Measurements from ENCODE around the gene USP32.

DNA sequence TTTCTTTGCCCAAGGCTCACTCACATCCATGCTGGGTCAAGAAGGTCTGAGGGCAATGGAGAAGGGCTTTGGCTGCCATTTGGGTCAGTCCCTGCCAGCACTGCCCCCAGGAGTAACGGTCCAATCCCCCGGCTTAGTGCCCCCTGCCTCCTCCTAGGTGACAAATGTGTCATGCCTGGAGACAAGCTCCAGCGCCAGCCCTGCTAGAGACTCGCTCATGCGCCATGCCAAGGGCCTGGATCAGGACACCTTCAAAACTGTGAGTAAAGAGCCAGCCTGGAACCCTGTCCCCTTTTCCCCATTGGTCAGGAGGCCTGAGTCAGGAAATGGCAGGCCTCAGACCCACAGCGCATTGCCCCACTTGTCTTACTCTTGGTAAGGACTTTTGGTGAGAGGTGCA lies 33.7 kb upstream of the USP32 start:
- no peak for TF ChIP-seq MXD4 (CRISPR knock-in tag; IDR thresholded peaks at IDR 0.05; ENCODE audit: borderline replicate concordance)
- TF ChIP-seq, protein P1, sequence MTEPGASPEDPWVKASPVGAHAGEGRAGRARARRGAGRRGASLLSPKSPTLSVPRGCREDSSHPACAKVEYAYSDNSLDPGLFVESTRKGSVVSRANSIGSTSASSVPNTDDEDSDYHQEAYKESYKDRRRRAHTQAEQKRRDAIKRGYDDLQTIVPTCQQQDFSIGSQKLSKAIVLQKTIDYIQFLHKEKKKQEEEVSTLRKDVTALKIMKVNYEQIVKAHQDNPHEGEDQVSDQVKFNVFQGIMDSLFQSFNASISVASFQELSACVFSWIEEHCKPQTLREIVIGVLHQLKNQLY (CRISPR knock-in tag; IDR thresholded peaks at IDR 0.05), result no peak
- TF ChIP-seq JUN (CRISPR knock-in tag; IDR thresholded peaks at IDR 0.05), result no peak
- TF ChIP-seq, protein P2, sequence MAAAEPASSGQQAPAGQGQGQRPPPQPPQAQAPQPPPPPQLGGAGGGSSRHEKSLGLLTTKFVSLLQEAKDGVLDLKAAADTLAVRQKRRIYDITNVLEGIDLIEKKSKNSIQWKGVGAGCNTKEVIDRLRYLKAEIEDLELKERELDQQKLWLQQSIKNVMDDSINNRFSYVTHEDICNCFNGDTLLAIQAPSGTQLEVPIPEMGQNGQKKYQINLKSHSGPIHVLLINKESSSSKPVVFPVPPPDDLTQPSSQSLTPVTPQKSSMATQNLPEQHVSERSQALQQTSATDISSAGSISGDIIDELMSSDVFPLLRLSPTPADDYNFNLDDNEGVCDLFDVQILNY (CRISPR knock-in tag; IDR thresholded peaks at IDR 0.05), result no peak
- no peak for TF ChIP-seq NR2C2 (CRISPR knock-in tag; IDR thresholded peaks at IDR 0.05)
- no peak for TF ChIP-seq NR3C1 (CRISPR knock-in tag; conservative IDR thresholded peaks at IDR 0.05; ENCODE audit: low read depth)
- TF ChIP-seq, protein P3, sequence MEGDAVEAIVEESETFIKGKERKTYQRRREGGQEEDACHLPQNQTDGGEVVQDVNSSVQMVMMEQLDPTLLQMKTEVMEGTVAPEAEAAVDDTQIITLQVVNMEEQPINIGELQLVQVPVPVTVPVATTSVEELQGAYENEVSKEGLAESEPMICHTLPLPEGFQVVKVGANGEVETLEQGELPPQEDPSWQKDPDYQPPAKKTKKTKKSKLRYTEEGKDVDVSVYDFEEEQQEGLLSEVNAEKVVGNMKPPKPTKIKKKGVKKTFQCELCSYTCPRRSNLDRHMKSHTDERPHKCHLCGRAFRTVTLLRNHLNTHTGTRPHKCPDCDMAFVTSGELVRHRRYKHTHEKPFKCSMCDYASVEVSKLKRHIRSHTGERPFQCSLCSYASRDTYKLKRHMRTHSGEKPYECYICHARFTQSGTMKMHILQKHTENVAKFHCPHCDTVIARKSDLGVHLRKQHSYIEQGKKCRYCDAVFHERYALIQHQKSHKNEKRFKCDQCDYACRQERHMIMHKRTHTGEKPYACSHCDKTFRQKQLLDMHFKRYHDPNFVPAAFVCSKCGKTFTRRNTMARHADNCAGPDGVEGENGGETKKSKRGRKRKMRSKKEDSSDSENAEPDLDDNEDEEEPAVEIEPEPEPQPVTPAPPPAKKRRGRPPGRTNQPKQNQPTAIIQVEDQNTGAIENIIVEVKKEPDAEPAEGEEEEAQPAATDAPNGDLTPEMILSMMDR (IDR thresholded peaks at IDR 0.05), result no peak
- no peak for TF ChIP-seq NFATC4 (CRISPR knock-in tag; IDR thresholded peaks at IDR 0.05)
- no peak for TF ChIP-seq IRF2 (CRISPR knock-in tag; IDR thresholded peaks at IDR 0.05; ENCODE audit: borderline replicate concordance, low read depth)
- TF ChIP-seq, protein P4, sequence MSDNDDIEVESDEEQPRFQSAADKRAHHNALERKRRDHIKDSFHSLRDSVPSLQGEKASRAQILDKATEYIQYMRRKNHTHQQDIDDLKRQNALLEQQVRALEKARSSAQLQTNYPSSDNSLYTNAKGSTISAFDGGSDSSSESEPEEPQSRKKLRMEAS (CRISPR knock-in tag; IDR thresholded peaks at IDR 0.05), result no peak
- no peak for TF ChIP-seq ZBTB21 (CRISPR knock-in tag; IDR thresholded peaks at IDR 0.05; ENCODE audit: borderline replicate concordance)

Data from WTC11 (cell line).